Adrenal gland (tissue), 5 donors: Measurements from ENCODE around the gene MAGT1.

ENCODE experiments used
- POLR2A ChIP-seq, 2 donors: fragments of 450-650 bp; IDR thresholded peaks; one replicate each; pipeline ENCODE4 v1.6.1; 2017; ENCODE audit warnings: antibody characterized with exemption in 2 of 2, mild to moderate bottlenecking in 2 of 2, moderate library complexity in 1 of 2
- TF ChIP-seq, protein P1 (sequence below), 6 experiments: fragments of 450-650 bp in 4 of 6; fragments of 200-600 bp in 2 of 6; sonication (generic) in 1 of 6; IDR thresholded peaks; 1 replicate in 5 of 6; 2 replicates in 1 of 6; pipeline versions ENCODE4 v1.5.1 to v1.8.0; 2016 to 2021; ENCODE audit warnings: antibody characterized with exemption in 6 of 6, mild to moderate bottlenecking in 2 of 6, moderate library complexity in 1 of 6
- donor health status: DM: no; HTN: no; CAD: no.

- TF ChIP-seq, protein P1, sequence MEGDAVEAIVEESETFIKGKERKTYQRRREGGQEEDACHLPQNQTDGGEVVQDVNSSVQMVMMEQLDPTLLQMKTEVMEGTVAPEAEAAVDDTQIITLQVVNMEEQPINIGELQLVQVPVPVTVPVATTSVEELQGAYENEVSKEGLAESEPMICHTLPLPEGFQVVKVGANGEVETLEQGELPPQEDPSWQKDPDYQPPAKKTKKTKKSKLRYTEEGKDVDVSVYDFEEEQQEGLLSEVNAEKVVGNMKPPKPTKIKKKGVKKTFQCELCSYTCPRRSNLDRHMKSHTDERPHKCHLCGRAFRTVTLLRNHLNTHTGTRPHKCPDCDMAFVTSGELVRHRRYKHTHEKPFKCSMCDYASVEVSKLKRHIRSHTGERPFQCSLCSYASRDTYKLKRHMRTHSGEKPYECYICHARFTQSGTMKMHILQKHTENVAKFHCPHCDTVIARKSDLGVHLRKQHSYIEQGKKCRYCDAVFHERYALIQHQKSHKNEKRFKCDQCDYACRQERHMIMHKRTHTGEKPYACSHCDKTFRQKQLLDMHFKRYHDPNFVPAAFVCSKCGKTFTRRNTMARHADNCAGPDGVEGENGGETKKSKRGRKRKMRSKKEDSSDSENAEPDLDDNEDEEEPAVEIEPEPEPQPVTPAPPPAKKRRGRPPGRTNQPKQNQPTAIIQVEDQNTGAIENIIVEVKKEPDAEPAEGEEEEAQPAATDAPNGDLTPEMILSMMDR (IDR thresholded peaks at IDR 0.05) = no peak
- TF ChIP-seq POLR2A (IDR thresholded peaks at IDR 0.05) = no peak
These were observed 23.3 kb upstream of the MAGT1 start for GRCh38 chrX:77918568-77918967.
